GOT3 (cell line): Measurements from ENCODE around the gene CHD8.
A peak's percentile ranks its signal among the peaks of the same experiment; 100 is the strongest.
"Not testable (repeated sequence)": the region's sequence is repeated elsewhere in the genome, so short reads cannot be mapped to it uniquely, and the experiment has no call there.

ENCODE experiments used
- DNase-seq: peaks from one replicate; lab custom pipeline; 2025; ENCODE audit warnings: mixed read lengths; lab: John Stamatoyannopoulos, UW

Gene CHD8

DNA sequence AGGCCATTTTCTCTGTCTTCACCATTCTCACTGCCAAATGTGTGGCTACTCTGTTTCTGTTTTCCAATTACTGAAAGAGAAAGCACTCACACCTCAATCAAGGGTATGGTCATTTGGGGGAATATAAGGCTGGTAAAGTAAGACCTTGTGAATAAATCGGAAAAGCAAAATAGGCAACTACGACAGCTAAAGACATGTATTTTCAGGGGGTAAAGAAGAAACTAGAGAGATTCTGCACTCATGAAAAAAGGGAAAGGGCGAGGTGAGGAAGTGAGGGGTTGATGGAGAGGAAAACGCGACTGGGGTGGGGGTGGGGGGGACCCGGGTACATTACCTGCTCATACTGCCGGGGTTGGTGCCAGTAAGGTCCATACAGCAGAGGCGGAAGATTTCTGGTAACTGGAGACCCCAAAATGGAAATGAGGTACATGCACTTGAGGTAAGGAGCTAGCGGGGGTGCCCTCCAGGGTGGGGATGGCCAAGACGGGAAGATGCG lies 19.3 kb downstream of the CHD8 start:
- no peak for DNase-seq

DNA sequence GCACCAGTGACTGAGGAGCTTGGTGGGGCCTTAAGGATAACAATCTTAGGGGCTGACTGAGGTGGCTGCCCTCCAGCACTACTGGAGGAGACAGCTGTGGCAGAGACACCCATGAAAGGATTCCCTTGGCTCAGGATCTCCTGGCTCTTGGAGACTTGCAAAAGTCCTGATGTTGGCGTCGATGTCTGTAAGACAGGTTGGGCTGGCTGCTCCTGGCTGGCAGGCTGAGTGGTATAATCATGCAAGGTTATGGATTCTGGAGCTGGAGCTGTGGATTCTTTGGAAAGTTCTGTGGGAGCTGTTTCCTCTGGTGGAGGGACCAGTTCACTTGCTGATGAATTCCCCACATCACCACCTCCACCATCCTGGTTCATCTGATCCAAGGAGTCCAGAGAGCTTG lies 24.8 kb downstream of the CHD8 start:
- DNase-seq: no peak

GRCh38 chr14:21428930-21429329 lies 27.0 kb downstream of the CHD8 start:
- no peak for DNase-seq

DNA sequence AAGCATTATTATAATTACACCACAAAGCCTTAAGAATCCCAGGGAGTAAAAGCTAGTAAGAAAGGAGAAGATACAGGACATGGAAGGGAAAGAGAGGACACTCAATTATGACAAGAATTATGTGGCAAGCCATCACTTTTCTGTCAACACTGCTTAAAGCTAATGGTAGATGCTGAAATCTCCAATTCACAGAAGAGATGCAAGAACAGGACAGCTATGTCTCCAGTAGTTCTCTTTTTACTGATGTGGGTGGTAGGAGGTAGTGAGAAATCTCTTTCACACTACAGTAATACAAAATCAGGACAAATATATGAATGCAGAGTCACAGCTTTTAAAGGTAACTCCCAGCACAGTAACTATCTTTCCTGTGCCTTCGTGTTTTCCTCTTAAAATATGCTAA lies 29.2 kb downstream of the CHD8 start:
- DNase-seq: no peak

DNA sequence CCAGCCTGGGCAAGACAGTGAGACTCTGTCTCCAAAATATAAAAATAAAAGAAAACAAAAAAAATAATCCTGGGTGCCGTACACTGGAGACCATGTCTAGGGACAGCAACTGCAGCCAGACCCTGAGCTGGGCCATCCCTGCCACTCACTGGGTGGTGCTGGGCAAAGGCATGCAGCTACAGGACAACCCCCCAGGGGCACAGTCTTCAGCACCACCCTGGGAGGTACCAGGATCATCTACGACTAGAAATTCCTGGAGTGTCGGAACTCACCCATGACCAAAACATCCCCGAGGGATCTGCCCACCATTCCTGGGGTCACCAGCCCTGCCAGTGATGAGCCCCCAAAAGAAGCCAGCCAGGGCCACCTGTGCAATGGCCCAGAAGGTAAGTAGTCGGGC lies 36.4 kb downstream of the CHD8 start:
- DNase-seq: no peak

DNA sequence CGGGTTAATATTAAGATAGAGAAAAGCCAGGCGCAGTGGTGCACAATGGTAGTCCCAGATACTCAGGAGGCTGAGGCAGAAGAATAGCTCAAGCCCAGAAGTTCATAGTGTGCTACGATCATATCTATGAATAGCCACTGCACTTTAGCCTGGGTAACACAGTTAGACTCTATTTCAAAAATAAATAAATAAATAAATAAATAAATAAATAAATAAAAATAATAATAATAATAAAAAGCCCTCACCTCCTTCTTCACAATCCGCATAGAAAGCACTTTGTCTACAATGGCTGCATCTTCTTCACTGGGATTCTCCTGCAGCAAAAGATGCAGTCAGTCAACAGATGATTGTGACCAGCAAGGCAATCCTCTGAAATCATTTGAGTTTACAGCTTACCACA lies 40.6 kb downstream of the CHD8 start:
- no peak for DNase-seq

DNA sequence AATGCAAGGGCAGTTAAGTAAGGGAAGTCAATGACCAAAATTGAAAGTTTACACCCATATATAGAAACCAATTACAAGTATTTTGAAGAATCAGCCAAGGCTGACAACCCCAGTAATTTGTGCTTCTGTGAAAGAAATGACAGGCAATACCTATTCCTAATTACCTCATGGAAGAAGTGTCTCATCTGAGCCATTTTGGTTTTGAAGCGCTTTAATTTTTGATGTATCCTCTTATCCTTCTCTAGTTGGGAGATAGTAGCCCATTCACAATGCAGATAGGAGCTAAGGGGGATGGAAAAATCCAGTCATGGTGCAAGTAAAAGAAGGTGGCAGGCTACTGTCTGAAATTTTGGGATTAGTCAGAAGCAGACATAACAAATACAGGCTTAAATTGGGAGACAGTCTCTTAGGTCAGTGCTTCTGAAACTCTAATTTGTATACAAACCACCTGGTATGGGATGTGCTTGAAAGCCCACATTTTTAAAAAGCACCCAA lies 41.7 kb downstream of the CHD8 start:
- DNase-seq: no peak

DNA sequence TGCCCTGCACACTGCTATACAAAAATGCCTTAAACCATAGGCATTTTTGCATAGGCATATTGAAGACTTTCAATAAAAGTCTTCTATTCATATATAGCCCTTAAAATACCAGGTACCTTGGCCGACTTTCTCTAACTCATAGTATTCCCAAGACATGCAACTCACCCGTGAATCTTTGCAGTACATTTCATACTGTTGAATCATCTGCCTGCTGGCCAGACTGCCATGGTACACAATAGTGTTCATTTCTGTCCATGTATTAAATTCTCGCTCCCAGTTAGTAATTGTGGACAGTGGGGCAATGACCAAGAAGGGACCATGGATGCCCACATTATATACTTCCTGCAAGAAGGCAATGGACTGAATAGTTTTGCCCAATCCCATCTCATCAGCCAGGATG lies 47.8 kb downstream of the CHD8 start:
- no peak for DNase-seq

- no peak for DNase-seq
Observed at GRCh38 chr14:21406213-21406612, 49.7 kb downstream of the CHD8 start.

DNA sequence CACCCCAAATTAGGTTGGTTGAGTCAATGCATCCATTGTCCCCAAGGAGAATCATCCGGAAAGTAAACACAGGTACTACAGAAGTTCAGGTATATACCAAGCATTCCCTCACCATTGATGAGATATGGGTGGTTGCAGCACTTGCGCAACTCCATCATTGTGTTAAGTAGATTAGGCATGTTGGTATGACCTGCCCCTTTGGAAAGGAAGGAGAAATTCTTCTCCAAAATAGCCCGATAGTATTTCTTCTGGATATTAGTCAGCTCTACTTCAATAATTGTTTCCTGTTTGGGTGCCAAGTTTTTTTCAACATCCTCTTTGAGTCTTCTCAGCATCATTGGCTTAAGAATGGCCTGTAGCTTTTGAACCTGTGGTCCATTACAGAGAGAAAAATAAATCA lies 50.8 kb downstream of the CHD8 start:
- DNase-seq: no peak

DNA sequence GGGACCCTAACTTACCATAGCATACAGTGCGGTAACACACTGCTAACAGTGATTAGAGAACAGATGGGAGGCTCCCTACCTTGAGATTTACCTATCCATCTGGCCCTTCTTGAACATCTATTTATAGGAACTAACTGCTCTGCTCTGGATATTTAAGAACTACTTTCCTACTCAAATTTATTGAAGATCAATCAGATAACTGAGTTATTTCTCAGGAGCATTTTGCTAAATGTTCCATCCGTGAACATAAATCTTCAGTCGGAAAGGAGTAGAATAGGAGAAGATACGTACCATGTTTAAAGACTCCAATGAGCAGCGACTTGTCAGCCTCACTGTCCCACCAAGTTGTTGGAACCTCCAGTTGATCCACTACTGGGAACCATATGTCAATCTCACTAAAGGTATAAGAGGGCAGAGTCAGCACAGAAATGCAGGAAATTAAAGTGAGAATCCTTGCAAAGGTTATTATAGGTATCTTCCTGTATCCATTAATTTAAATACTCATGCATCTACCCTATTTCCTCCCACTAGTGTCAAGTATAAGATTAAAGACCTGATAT lies 56.5 kb downstream of the CHD8 start:
- no peak for DNase-seq

GRCh38 chr14:21398901-21399300 lies 57.0 kb downstream of the CHD8 start:
- no peak for DNase-seq

DNA sequence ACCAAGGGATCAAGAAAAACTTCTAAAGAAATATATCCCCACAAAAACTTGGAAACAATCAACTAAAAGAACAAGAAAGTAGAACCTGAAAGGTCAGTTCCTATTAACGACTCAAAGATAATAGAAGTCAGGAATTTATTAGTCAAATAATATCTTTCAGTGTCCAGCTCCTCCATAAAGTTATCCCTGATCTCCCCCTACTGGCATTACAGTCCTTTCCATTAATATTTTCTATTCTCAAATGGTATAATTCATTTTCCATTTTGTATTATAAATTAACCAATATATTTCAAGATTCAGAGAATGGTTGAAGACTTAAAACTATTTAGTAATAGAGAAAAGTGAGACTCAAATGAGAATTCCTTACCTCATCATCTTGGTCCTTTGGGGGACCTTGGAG lies 60.5 kb downstream of the CHD8 start:
- no peak for DNase-seq

DNA sequence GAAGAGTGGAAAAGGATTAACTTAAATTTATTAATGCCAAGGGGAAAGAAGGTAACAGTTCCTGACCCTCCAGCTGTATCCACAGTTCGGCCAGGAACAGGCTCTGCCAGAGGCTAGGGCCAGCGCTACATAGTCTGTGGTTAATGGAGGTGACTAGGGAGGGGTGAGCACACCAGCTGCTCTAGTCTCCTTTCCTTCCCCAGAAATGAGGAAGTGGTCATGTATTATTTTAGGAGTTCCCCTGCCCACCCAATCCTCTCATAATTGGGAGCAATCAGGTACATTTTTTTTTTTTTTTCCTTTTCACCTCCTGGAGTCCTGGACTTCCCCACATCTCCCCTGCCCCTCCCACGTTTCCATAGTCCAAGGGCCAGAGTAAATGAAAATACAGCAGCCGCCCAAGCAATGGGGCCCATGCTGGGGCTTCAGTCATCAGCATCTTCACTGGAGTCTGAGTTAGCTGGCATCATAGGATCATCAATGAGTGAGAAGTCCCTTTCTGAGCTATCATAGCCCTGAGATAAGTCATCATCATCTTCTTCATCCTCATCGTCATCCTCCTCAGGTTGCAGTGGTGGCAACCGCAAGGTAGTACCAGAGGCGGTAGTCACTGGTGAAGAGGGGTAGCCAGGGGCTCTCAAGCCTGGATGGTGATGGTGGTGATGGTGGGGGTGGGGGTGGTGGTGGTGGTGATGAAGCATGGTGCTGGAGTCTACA lies 70.6 kb downstream of the CHD8 start:
- DNase-seq: no peak

DNA sequence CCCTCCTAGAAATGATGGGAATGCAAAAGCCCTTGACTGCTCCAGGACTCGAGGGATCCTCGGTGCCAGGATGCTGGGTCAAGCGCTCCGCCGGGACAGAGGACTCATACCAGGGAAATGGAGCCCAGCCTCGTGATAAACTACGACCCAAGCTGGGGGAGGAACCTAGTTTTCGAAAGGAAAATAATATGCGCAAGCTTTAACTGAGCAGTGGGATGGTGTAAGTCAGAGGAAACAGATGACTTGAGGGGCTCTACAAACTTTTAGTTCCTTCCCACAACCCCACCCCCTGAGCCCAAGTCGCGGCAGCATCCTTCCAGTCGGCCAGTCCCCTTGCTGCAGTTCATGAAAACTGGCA lies 71.5 kb downstream of the CHD8 start:
- DNase-seq: no peak

GRCh38 chr14:21383848-21384493 lies 72.0 kb downstream of the CHD8 start, which contains the start of gene SUPT16H:
TSS of gene SUPT16H (minus strand) at chr14:21384019. CDS start at chr14:21383927, 92 bp downstream.
- peak; percentile 66 for DNase-seq

GRCh38 chr14:21382886-21383847 lies 72.8 kb downstream of the CHD8 start:
- no peak for DNase-seq

DNA sequence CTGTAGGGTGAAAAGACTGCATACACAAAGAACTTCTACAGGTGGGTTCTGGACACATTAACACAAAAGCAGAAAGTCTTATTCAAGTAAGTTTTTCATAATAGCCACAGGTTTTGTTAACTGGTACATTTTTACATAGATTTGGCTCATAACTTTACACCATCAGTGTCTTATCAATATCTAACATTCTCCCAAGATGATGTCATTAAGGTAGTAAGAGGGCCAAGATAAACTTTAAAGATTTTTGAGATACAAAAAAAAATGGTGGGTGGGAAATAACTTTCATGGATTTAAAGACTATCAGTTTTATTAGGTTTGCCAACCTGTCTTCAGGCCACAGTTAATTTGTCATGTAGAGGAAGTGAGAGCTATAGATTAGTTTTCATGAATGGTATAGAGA lies 73.8 kb downstream of the CHD8 start:
- DNase-seq: no peak

- no peak for DNase-seq
Observed at GRCh38 chr14:21379338-21379737, 76.6 kb downstream of the CHD8 start.

- DNase-seq: no peak
Observed at GRCh38 chr14:21373980-21374379, 81.9 kb downstream of the CHD8 start.

DNA sequence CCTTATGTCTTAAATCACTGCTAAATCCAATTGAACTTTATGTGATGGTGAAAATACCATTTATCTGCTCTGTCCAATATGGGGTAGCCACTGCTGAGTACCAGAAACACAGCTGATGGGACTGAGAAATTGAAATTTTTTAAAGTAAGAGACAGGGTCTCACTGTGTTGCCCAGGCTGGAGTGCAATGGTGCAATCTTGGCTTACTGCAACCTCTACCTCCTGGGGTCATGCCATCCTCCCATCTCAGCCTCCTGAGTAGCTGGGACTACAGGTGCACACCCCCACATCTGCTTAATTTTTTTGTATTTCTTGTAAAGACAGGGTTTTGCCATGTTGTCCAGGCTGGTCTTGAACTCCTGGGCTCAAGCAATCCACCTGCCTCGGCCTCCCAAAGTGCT lies 83.1 kb downstream of the CHD8 start:
- not testable (repeated sequence) for DNase-seq
